GM10266 (cell line): ENCODE results near the gene MAST4.

Experiments used
- DNase-seq: peaks from one replicate; pipeline ENCODE4 v3.0.0; 2012; ENCODE audit errors: extremely low spot score
- TF ChIP-seq, protein P1 (sequence below): IDR thresholded peaks from 2 replicates; pipeline ENCODE4 v1.5.1; 2012; ENCODE audit warnings: mild to moderate bottlenecking, low read depth; ENCODE audit not compliant: control insufficient read depth, insufficient read depth; ENCODE audit errors: missing control alignments

Gene MAST4

DNA sequence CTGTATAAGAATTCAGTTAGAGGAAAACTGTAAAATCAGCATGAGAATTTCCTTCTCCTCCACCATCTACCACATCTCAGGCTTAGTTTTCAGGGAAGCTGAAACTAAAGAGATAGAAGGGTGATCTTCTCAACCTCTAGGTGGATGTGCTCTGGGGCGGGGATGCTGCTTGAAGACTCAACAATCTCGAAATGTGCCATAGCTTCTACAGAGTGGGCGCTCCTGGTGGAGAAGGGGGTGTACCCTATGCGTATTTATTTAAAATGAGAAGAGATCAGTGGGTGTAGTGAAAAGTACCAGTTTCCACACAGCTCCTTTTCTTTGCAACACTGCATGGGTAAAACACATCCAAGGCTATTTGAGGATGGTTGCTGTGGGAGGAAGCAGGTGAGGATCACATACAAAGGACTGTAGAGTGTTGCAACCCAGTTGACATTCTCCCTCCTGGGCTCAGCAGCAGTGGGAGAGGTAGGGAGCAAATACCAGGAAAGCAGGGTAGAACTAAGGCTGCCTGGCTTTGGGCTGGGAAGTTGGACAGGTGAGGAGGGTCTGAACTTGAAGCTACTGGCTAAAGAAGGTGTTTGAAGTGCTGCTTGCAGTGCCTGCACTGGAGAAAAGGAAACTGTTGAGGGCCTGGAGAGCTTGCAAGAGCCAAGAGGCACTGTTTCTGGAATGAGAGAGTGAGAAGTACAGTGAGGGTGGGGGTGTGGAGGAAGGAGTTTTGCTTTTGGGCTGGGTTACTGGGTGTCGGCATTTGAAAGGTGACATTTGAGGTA is 73.1 kb downstream of the MAST4 start:
- TF ChIP-seq, protein P1, sequence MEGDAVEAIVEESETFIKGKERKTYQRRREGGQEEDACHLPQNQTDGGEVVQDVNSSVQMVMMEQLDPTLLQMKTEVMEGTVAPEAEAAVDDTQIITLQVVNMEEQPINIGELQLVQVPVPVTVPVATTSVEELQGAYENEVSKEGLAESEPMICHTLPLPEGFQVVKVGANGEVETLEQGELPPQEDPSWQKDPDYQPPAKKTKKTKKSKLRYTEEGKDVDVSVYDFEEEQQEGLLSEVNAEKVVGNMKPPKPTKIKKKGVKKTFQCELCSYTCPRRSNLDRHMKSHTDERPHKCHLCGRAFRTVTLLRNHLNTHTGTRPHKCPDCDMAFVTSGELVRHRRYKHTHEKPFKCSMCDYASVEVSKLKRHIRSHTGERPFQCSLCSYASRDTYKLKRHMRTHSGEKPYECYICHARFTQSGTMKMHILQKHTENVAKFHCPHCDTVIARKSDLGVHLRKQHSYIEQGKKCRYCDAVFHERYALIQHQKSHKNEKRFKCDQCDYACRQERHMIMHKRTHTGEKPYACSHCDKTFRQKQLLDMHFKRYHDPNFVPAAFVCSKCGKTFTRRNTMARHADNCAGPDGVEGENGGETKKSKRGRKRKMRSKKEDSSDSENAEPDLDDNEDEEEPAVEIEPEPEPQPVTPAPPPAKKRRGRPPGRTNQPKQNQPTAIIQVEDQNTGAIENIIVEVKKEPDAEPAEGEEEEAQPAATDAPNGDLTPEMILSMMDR, result no peak
- no peak for DNase-seq

DNA sequence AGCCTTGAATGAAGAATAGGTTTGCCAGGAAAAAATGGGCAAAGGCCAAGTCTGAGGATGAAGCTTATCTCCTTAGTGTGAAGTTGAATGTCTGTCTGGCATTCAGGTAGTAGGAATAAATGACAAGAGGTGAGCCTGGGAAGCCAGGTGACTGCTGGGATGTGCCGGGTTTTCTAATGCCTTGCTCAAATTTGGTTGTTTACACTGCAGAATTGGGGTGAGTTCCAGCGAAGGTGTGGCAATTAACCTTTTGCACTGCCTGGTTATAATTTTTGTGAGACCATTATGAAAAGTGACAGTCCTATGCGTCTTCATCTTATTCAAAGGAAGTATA is 73.6 kb downstream of the MAST4 start:
- TF ChIP-seq, protein P1, result no peak
- DNase-seq, result no peak

DNA sequence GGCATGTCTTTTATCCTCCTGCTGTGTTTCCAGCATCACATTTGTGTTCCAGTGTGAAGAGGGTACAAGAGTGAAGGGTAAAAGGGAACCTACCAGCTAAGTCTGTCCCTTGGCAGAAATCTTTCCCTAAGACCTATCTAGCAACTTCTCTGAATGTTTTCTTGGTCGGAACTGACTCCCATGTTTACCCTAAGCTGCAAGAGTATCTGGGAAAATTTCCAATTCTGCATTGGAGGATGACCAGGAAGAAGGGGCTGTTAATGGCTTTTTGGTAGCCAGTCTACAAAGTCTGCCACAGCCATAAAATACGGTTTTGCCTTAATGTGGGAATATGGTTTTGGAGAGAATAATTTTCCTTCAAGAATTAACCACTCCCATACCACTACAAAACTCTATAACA is 75.1 kb downstream of the MAST4 start:
- no peak for DNase-seq
- TF ChIP-seq, protein P1, result no peak

DNA sequence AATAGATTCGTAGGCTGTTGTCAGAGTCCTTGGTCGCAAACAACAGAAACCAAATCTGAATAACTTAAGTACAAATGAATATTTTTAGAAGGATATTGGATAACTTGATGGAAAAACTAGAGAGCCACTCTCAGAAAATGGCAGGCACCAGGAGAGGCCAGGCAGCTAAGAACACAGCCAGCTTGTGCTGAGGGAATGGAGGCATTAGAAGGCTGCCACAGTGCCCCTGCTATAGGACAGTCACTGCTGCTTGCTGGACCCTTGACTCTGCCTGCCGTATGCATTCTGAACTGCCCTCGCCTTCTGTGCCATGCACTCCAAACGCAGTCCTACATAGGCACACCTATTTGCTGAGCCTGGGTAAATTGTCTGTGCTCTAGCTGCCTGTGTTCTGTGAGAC is 78.6 kb downstream of the MAST4 start:
- TF ChIP-seq, protein P1, result no peak

DNA sequence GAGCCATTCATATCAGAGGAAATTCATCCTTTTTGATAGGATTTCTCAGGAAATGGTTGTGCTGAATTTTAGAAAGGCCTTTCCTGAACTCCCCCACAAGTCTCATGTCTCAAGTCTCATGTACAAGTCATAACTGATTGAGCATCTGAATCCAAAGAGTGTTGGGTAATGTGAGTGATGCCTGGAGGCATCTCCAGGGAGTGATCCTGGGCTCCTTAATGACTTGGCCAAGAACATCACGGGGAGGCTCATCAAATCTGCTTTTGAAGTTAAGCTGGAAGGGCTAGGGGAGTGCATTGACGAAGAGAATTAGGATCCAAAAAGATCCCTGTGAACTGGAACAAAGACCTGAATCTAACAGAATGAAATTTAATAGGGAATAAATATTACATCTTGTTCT is 79.2 kb downstream of the MAST4 start:
- TF ChIP-seq, protein P1, result no peak
- DNase-seq, result no peak

More for the DNA sequence above, 78.6 kb downstream of the MAST4 start:
- DNase-seq, result no peak

DNA sequence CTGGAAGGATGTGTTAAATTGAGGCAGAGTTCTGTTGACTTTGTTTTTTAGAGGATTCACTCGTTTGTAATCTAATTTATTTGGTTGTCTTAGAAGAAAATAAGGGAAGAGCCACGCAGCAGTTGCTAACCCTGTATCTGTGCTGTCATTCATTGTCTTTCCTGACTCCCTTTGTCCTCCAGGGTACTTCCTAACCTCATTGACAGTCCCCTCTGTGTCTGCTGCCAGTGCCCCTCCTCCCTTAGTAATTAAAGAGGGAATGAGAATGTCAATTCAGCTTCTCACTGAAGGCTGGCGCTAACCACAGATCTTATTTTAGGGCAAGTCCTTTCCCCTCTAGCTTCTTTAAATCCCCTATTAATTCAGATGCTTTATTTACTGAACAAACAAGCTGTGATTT is 84.0 kb downstream of the MAST4 start:
- no peak for DNase-seq
- TF ChIP-seq, protein P1, result no peak

DNA sequence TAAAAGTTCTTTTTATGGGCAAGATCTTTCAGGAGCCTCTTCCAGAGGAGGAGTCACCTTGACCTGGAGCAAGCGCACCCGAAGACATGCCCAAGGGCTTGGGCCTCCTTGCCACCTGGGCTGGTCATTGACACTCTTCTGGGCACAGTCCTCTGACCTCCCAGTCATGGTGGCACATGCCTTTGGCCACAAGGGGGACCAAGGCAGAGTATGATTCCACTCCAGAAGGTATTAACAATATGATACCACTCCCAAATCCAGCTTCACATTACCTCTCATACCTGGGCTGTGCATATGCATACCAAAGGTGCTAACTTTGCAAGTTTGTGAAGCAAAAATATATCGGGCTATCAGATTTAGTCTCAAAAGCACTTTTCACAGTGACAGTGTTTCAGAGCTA is 84.6 kb downstream of the MAST4 start:
- TF ChIP-seq, protein P1, result peak; percentile 14
- DNase-seq, result no peak
